ENCODE measurements around the gene CRK.

- no peak for TF ChIP-seq CTCF (IDR thresholded peaks at IDR 0.05)
- TF ChIP-seq POLR2A (IDR thresholded peaks at IDR 0.05): no peak
Measured at GRCh38 chr17:1385861-1386260, 70.2 kb downstream of the CRK start.
